Kidney epithelial cell (primary cell): Measurements from ENCODE around the gene FBXW7. TPM values are rescaled to one million over a fixed set of nuclear protein-coding genes. Genes with fewer than 3 reads are reported as not detected.

Experiments
- DNase-seq: peaks from one replicate; pipeline ENCODE4 v3.0.0-alpha.2; 2010; ENCODE audit warnings: low read depth
- H3K27me3 ChIP-seq: 2 replicates; pipeline ENCODE4 v1.6.0; 2011; ENCODE audit warnings: low read length; ENCODE audit not compliant: control insufficient read depth, insufficient read depth
- H3K36me3 ChIP-seq: 2 replicates; pipeline ENCODE4 v1.5.1; 2011; ENCODE audit warnings: low read length; ENCODE audit not compliant: control insufficient read depth, insufficient read depth
- H3K4me3 ChIP-seq: 2 replicates; pipeline ENCODE4 v1.5.1; 2011; ENCODE audit warnings: low read depth, mild to moderate bottlenecking, control low read depth, low read length
- CTCF ChIP-seq: IDR thresholded peaks from 2 replicates; pipeline ENCODE4 v1.5.1; 2011; ENCODE audit warnings: mild to moderate bottlenecking, moderate library complexity, low read length, control low read depth, inconsistent platforms; ENCODE audit not compliant: insufficient read depth, poor library complexity, severe bottlenecking
- total RNA-seq: library from RNA; depleted of rRNA; stranded (reverse); fragments of >200 nt; gene quantifications from 2 replicates; pipeline ENCODE4 v1.2.3, GENCODE V29; 2015

Gene FBXW7
- total RNA-seq, 1 donor from 2014 or later: 29.8 TPM

- H3K27me3 ChIP-seq: no peaks in the 10 kb centered on the region
- H3K4me3 ChIP-seq: no peak overlapping the region
- no peak for DNase-seq
- no peaks in the 10 kb centered on the region for H3K36me3 ChIP-seq
- TF ChIP-seq CTCF: no peak
Observed at GRCh38 chr4:152277333-152277732, 258.6 kb downstream of the FBXW7 start.

GRCh38 chr4:152273343-152273742 lies 262.5 kb downstream of the FBXW7 start:
- no peak for TF ChIP-seq CTCF
- Histone ChIP-seq H3K36me3 (no peaks in the 10 kb centered on the region), H3K27me3 (no peaks in the 10 kb centered on the region), H3K4me3 (no peak overlapping the region)
- DNase-seq: no peak

Other genes with a start within 250 kb of the FBXW7 start
- 18.2 and 20.8 TPM in 2 replicates for gene TMEM154, start 143.9 kb upstream of the FBXW7 start, total RNA-seq
- 0.14 and 0.29 TPM in 2 replicates for gene TIGD4, start 243.6 kb upstream of the FBXW7 start, total RNA-seq
- 34.2 and 45.6 TPM in 2 replicates for gene ARFIP1, start 243.9 kb upstream of the FBXW7 start, total RNA-seq